ENCODE measurements around the gene S100A8. TPM values are rescaled to one million over a fixed set of nuclear protein-coding genes. Genes with fewer than 3 reads are reported as not detected.

The S100A8 gene
- total RNA-seq, 1 experiment from 2014 or later, result not detected

GRCh38 chr1:153365696-153366095 is 25.2 kb downstream of the S100A8 start:
- in situ Hi-C loops (cut with HindIII; ENCODE audit: low pct_unique_long_range_greater_than_20kb, low sequenced_read_pairs), result loop anchor here (25.0 kb wide), 1 partner anchor 247 kb away; the partner anchor contains the start of genes S100A14 and S100A16
- H3K4me1 ChIP-seq (ENCODE audit: control insufficient read depth, insufficient read depth, low read length), result no peaks in the 10 kb centered on the region
- ATAC-seq (no peak), DNase-seq (ENCODE audit: low read depth, low spot score) (no peak)
- no peaks in the 10 kb centered on the region for H3K27me3 ChIP-seq (ENCODE audit: control insufficient read depth, insufficient read depth, low read length)
- H3K4me3 ChIP-seq (ENCODE audit: low read depth in 2 of 2, low read length in 2 of 2), result no peak overlapping the region
- no peaks in the 10 kb centered on the region for H3K36me3 ChIP-seq (ENCODE audit: control insufficient read depth, insufficient read depth, low read length)
- H3K9me3 ChIP-seq (ENCODE audit: control insufficient read depth, insufficient read depth, low read depth, low read length), result no peaks in the 10 kb centered on the region
- intact Hi-C loops (cut with micrococcal nuclease; ENCODE audit: unreplicated experiment), result no loop called here
- TF ChIP-seq REST (IDR thresholded peaks at IDR 0.05; ENCODE audit: insufficient read depth in 1 of 2, low read depth in 2 of 2, low read length in 1 of 2) (no peak), POLR2AphosphoS5 (IDR thresholded peaks at IDR 0.05; ENCODE audit: low read depth, low read length) (no peak), TCF7L2 (IDR thresholded peaks at IDR 0.05; ENCODE audit: low read depth, low read length) (no peak), CTCF (IDR thresholded peaks at IDR 0.05) (no peak), SIN3A (IDR thresholded peaks at IDR 0.05; ENCODE audit: borderline replicate concordance, insufficient read depth, low read depth, low read length) (no peak)
- no peak overlapping the region for H3K27ac ChIP-seq (ENCODE audit: low read length)
- BruUV-seq (replicated peaks), result no TSS peak
- CTCF ChIA-PET, result no interaction called here
- POLR2A ChIA-PET, result no interaction called here

GRCh38 chr1:153364766-153365666 is 25.9 kb downstream of the S100A8 start:
- ATAC-seq (no peak), DNase-seq (ENCODE audit: low read depth, low spot score) (no peak)
- in situ Hi-C loops (cut with HindIII; ENCODE audit: low pct_unique_long_range_greater_than_20kb, low sequenced_read_pairs) (loop anchor here (25.0 kb wide), 1 partner anchor 247 kb away; the partner anchor contains the start of genes S100A14 and S100A16), intact Hi-C loops (cut with micrococcal nuclease; ENCODE audit: unreplicated experiment) (no loop called here)
- Histone ChIP-seq H3K27me3 (ENCODE audit: control insufficient read depth, insufficient read depth, low read length) (no peaks in the 10 kb centered on the region), H3K27ac (ENCODE audit: low read length) (no peak overlapping the region), H3K36me3 (ENCODE audit: control insufficient read depth, insufficient read depth, low read length) (no peaks in the 10 kb centered on the region), H3K4me1 (ENCODE audit: control insufficient read depth, insufficient read depth, low read length) (no peaks in the 10 kb centered on the region), H3K4me3 (ENCODE audit: low read depth in 2 of 2, low read length in 2 of 2) (no peak overlapping the region), H3K9me3 (ENCODE audit: control insufficient read depth, insufficient read depth, low read depth, low read length) (no peaks in the 10 kb centered on the region)
- TF ChIP-seq TCF7L2 (IDR thresholded peaks at IDR 0.05; ENCODE audit: low read depth, low read length) (no peak), REST (IDR thresholded peaks at IDR 0.05; ENCODE audit: insufficient read depth in 1 of 2, low read depth in 2 of 2, low read length in 1 of 2) (no peak), SIN3A (IDR thresholded peaks at IDR 0.05; ENCODE audit: borderline replicate concordance, insufficient read depth, low read depth, low read length) (no peak), CTCF (IDR thresholded peaks at IDR 0.05) (no peak), POLR2AphosphoS5 (IDR thresholded peaks at IDR 0.05; ENCODE audit: low read depth, low read length) (no peak)
- CTCF ChIA-PET, result no interaction called here
- POLR2A ChIA-PET, result no interaction called here
- no TSS peak for BruUV-seq (replicated peaks)
